Measurements from ENCODE around the gene KIZ. TPM values are rescaled to one million over a fixed set of nuclear protein-coding genes. Genes with fewer than 3 reads are reported as not detected.

Gene KIZ
- total RNA-seq, 1 donor from 2014 or later, result 60.0 TPM

DNA sequence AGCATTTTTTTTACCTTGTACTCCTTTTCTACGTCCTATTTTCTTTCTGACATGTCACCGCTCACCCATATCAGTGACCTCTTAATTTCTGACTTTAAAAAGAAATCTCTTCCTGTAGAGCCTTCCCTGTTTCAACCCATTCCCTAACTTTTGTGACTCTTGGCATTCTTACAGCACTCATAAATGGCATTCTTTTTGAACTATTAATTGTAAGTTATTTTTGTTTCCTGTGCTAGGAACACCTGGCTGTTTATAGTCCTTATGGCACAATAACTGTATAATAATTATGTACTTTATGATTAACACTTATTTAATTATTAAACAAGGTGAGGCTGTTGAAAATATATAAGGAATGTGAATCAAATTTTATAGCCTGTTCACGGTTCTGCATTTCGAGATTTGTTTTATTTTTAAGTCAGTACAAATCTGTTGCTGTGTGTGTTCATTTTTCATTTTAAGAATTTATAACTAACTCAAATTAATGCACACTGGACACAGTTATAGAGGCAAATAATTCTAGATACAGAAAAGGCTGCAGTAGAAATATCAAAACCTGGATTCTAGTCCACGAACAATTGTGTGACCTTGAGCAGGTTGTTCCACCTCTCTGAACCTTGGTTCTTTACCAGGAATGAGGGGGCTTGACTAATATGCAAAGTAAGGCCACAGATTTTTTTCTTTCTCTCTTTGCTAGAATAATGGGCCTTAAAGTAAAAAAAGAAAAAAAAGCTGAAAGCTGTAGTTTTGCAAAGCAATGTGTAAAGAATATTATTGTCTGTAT is 1.5 kb downstream of the KIZ start:
- Histone ChIP-seq H3K27me3 (no peaks in the 10 kb centered on the region), H3K9me3 (ENCODE audit: low read depth) (no peaks in the 10 kb centered on the region), H3K36me3 (no peaks in the 10 kb centered on the region), H3K27ac (no peak overlapping the region), H3K4me1 (peaks cover 25% of the 10 kb centered on the region), H2AFZ (replicated peaks) (no peak overlapping the region), H3K4me3 (peak overlapping the region; percentile 87), H3K79me2 (ENCODE audit: low read depth) (peaks cover 37% of the 10 kb centered on the region), H3K9ac (no peak overlapping the region), H3F3A (ENCODE audit: low read depth) (peaks cover 13% of the 10 kb centered on the region), H3K4me2 (peak overlapping the region; percentile 78), H4K20me1 (ENCODE audit: low read depth) (peaks cover 2% of the 10 kb centered on the region)
- DNase-seq (ENCODE audit: low spot score), result no peak
- Mint-ChIP-seq H3K9me3 (no peaks in the 10 kb centered on the region), H3K27ac (no peak overlapping the region), H3K36me3 (no peaks in the 10 kb centered on the region), H3K27me3 (ENCODE audit: insufficient read depth, low read depth) (peaks cover 8% of the 10 kb centered on the region), H3K4me1 (peaks cover 14% of the 10 kb centered on the region), H3K4me3 (peak overlapping the region; percentile 88)
- TF ChIP-seq EZH2phosphoT487 (IDR thresholded peaks at IDR 0.05) (no peak), EZH2 (IDR thresholded peaks at IDR 0.05) (no peak)
- TF ChIP-seq, protein P1, sequence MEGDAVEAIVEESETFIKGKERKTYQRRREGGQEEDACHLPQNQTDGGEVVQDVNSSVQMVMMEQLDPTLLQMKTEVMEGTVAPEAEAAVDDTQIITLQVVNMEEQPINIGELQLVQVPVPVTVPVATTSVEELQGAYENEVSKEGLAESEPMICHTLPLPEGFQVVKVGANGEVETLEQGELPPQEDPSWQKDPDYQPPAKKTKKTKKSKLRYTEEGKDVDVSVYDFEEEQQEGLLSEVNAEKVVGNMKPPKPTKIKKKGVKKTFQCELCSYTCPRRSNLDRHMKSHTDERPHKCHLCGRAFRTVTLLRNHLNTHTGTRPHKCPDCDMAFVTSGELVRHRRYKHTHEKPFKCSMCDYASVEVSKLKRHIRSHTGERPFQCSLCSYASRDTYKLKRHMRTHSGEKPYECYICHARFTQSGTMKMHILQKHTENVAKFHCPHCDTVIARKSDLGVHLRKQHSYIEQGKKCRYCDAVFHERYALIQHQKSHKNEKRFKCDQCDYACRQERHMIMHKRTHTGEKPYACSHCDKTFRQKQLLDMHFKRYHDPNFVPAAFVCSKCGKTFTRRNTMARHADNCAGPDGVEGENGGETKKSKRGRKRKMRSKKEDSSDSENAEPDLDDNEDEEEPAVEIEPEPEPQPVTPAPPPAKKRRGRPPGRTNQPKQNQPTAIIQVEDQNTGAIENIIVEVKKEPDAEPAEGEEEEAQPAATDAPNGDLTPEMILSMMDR (IDR thresholded peaks at IDR 0.05), result no peak

DNA sequence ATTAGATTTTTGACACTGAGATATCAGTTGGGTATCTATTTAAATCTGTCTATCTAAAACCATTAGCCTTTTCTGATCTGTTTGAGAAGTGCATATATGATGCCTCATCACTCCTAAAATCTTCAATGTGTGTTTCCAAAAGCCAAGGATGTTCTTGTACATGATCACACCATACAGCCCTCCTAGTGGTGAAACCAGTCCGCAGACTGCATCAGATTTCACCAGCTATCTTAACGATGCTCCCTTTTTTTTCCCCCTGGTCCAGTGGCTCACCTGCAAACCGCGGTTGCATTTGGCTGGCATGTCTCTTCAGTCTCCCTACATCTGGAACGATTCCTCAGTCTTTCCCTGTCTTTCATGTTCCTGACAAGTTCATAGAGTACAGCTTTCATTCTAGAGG is 4.0 kb downstream of the KIZ start:
- Mint-ChIP-seq H3K4me3 (no peak overlapping the region), H3K27ac (no peak overlapping the region)
- DNase-seq (ENCODE audit: low spot score), result no peak

DNA sequence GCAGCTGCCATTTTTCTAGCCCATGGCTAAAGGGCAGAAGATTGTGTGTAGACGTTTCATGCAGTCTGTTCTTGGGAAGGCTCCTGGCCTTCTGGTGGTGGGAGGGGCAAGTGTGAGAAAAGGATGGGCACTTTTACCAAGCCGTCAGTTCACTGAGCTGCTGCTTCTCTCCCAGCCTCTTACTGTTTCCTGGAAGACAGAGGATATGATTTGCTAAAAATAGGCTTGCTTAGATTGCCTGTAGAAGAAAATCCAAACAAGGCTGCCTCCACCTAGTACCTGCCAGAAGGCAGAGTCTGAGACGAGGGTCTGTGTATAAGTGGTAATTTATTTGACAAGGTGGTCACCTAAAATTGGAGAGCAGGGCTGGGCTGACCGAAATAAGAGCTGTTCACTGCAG is 7.5 kb downstream of the KIZ start:
- H3K36me3 Mint-ChIP-seq, result peaks cover 5% of the 10 kb centered on the region
- H3K79me2 ChIP-seq (ENCODE audit: low read depth), result peaks cover 22% of the 10 kb centered on the region
- H3K27me3 Mint-ChIP-seq (ENCODE audit: insufficient read depth, low read depth), result no peaks in the 10 kb centered on the region
- no peak overlapping the region for H3K4me3 Mint-ChIP-seq
- H3K4me2 ChIP-seq, result no peak overlapping the region
- no peak overlapping the region for H3K27ac Mint-ChIP-seq
- H3K9ac ChIP-seq, result no peak overlapping the region
- H3K4me1 Mint-ChIP-seq, result no peaks in the 10 kb centered on the region
- TF ChIP-seq, protein P1 (IDR thresholded peaks at IDR 0.05), result no peak
- TF ChIP-seq EZH2 (IDR thresholded peaks at IDR 0.05) (no peak), EZH2phosphoT487 (IDR thresholded peaks at IDR 0.05) (no peak)
- no peak overlapping the region for H2AFZ ChIP-seq (replicated peaks)
- no peaks in the 10 kb centered on the region for H3K9me3 Mint-ChIP-seq
- H3K4me1 ChIP-seq, result peaks cover 15% of the 10 kb centered on the region
- no peak overlapping the region for H3K4me3 ChIP-seq
- peaks cover 2% of the 10 kb centered on the region for H4K20me1 ChIP-seq (ENCODE audit: low read depth)
- no peak for DNase-seq (ENCODE audit: low spot score)
- H3K27ac ChIP-seq, result no peak overlapping the region
- no peaks in the 10 kb centered on the region for H3K27me3 ChIP-seq
- H3F3A ChIP-seq (ENCODE audit: low read depth), result peaks cover 4% of the 10 kb centered on the region
- no peaks in the 10 kb centered on the region for H3K9me3 ChIP-seq (ENCODE audit: low read depth)
- no peaks in the 10 kb centered on the region for H3K36me3 ChIP-seq

More for the DNA sequence above, 4.0 kb downstream of the KIZ start:
- no peak overlapping the region for H2AFZ ChIP-seq (replicated peaks)
- no peak overlapping the region for H3K9ac ChIP-seq
- H3K27ac ChIP-seq, result no peak overlapping the region
- no peak overlapping the region for H3K4me3 ChIP-seq
- TF ChIP-seq EZH2phosphoT487 (IDR thresholded peaks at IDR 0.05) (no peak), EZH2 (IDR thresholded peaks at IDR 0.05) (no peak)
- TF ChIP-seq, protein P1 (IDR thresholded peaks at IDR 0.05), result peak; percentile 25
- no peaks in the 10 kb centered on the region for H3K27me3 ChIP-seq
- peaks cover 13% of the 10 kb centered on the region for H3F3A ChIP-seq (ENCODE audit: low read depth)
- Mint-ChIP-seq H3K9me3 (no peaks in the 10 kb centered on the region), H3K27me3 (ENCODE audit: insufficient read depth, low read depth) (peaks cover 3% of the 10 kb centered on the region), H3K36me3 (no peaks in the 10 kb centered on the region), H3K4me1 (peaks cover 14% of the 10 kb centered on the region)
- no peak overlapping the region for H3K4me2 ChIP-seq
- H4K20me1 ChIP-seq (ENCODE audit: low read depth), result peaks cover 2% of the 10 kb centered on the region
- H3K36me3 ChIP-seq, result no peaks in the 10 kb centered on the region
- no peaks in the 10 kb centered on the region for H3K9me3 ChIP-seq (ENCODE audit: low read depth)
- H3K4me1 ChIP-seq, result peaks cover 25% of the 10 kb centered on the region
- H3K79me2 ChIP-seq (ENCODE audit: low read depth), result peaks cover 37% of the 10 kb centered on the region
